Measurements from ENCODE around the gene SLC6A1. TPM values are rescaled to one million over a fixed set of nuclear protein-coding genes. Genes with fewer than 3 reads are reported as not detected.

SLC6A1 gene
- total RNA-seq, 1 donor from 2014 or later, result not detected

GRCh38 chr3:11004563-11004962 is 12.0 kb downstream of the SLC6A1 start:
- no peak for TF ChIP-seq CTCF (IDR thresholded peaks at IDR 0.05; ENCODE audit: unreplicated experiment)
- H3K4me3 Mint-ChIP-seq, result no peak overlapping the region
- peaks cover 4% of the 10 kb centered on the region for H3K4me1 Mint-ChIP-seq
- no peak for DNase-seq (ENCODE audit: low spot score in 2 of 2, unreplicated experiment in 2 of 2)
- H3K27ac Mint-ChIP-seq, result no peak overlapping the region
- no peaks in the 10 kb centered on the region for H3K9me3 Mint-ChIP-seq
- no peaks in the 10 kb centered on the region for H3K36me3 Mint-ChIP-seq
- peaks cover 76% of the 10 kb centered on the region for H3K27me3 Mint-ChIP-seq (ENCODE audit: low read depth)

GRCh38 chr3:11005686-11006256 is 13.2 kb downstream of the SLC6A1 start:
- DNase-seq (ENCODE audit: low spot score in 2 of 2, unreplicated experiment in 2 of 2), result no peak
- no peak for TF ChIP-seq CTCF (IDR thresholded peaks at IDR 0.05; ENCODE audit: unreplicated experiment)
- Mint-ChIP-seq H3K9me3 (no peaks in the 10 kb centered on the region), H3K4me1 (peaks cover 4% of the 10 kb centered on the region), H3K27me3 (ENCODE audit: low read depth) (peaks cover 69% of the 10 kb centered on the region), H3K4me3 (no peak overlapping the region), H3K36me3 (no peaks in the 10 kb centered on the region), H3K27ac (no peak overlapping the region)

- H3K4me3 Mint-ChIP-seq, result no peak overlapping the region
- DNase-seq (ENCODE audit: low spot score in 2 of 2, unreplicated experiment in 2 of 2), result no peak
- no peaks in the 10 kb centered on the region for H3K36me3 Mint-ChIP-seq
- peaks cover 60% of the 10 kb centered on the region for H3K27me3 Mint-ChIP-seq (ENCODE audit: low read depth)
- no peaks in the 10 kb centered on the region for H3K9me3 Mint-ChIP-seq
- no peak overlapping the region for H3K27ac Mint-ChIP-seq
- peaks cover 4% of the 10 kb centered on the region for H3K4me1 Mint-ChIP-seq
- no peak for TF ChIP-seq CTCF (IDR thresholded peaks at IDR 0.05; ENCODE audit: unreplicated experiment)
Measured at GRCh38 chr3:11006986-11007933, 14.7 kb downstream of the SLC6A1 start.

GRCh38 chr3:11009898-11010297 is 17.4 kb downstream of the SLC6A1 start:
- Mint-ChIP-seq H3K36me3 (no peaks in the 10 kb centered on the region), H3K9me3 (no peaks in the 10 kb centered on the region), H3K27ac (no peak overlapping the region), H3K4me3 (no peak overlapping the region), H3K4me1 (no peaks in the 10 kb centered on the region), H3K27me3 (ENCODE audit: low read depth) (peaks cover 61% of the 10 kb centered on the region)
- TF ChIP-seq CTCF (IDR thresholded peaks at IDR 0.05; ENCODE audit: unreplicated experiment), result no peak
- DNase-seq (ENCODE audit: low spot score in 2 of 2, unreplicated experiment in 2 of 2), result no peak

GRCh38 chr3:11010426-11011165 is 18.0 kb downstream of the SLC6A1 start:
- no peaks in the 10 kb centered on the region for H3K36me3 Mint-ChIP-seq
- H3K27me3 Mint-ChIP-seq (ENCODE audit: low read depth), result peaks cover 62% of the 10 kb centered on the region
- H3K27ac Mint-ChIP-seq, result no peak overlapping the region
- no peaks in the 10 kb centered on the region for H3K9me3 Mint-ChIP-seq
- no peak overlapping the region for H3K4me3 Mint-ChIP-seq
- no peak for DNase-seq (ENCODE audit: low spot score in 2 of 2, unreplicated experiment in 2 of 2)
- no peaks in the 10 kb centered on the region for H3K4me1 Mint-ChIP-seq
- TF ChIP-seq CTCF (IDR thresholded peaks at IDR 0.05; ENCODE audit: unreplicated experiment), result no peak
